Inferior parietal cortex (tissue), 1 donor: ENCODE measurements around the gene HTR4.
A peak's percentile ranks its signal among the peaks of the same experiment; 100 is the strongest.

Source experiments
- DNase-seq: peaks from one replicate; pipeline ENCODE4 v3.0.0-alpha.2; 2016; ENCODE audit errors: extremely low spot score

HTR4 gene

GRCh38 chr5:148663509-148663908 lies 9.2 kb upstream of the HTR4 start:
- no peak for DNase-seq

GRCh38 chr5:148660346-148660660 lies 6.0 kb upstream of the HTR4 start:
- DNase-seq = no peak

DNA sequence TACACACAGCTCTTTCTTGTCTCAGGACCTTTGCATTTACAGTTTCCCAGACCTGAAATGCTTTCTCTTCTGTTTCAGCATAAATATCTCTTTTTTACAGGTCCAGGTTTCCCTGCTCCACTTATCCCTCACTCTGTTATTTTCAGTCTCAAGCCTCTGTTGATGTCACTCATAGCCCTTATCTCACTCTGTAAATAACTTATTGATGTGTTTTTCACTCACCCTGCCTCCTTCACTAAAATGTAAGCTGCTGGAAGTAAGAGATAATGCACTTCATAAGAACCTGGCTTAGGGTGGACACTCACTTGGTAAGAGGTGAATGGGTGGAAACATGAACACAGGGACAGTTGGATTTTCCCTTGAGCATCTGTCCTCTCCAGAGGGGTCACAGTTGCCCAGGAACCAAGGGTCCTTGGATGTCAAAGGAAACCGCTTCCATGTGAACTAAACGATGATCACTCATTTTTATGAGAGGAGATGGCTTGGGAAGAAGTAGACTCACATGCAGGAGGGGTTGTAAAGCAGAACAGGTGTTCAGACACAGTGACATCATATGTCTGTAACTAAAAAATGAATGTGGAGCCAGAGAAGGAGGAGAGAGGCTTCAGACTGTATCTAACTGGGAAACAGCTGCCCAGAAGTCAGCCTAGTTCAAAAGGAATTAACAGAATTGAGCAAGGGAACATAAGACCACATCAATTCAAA lies 5.5 kb upstream of the HTR4 start:
- no peak for DNase-seq

DNA sequence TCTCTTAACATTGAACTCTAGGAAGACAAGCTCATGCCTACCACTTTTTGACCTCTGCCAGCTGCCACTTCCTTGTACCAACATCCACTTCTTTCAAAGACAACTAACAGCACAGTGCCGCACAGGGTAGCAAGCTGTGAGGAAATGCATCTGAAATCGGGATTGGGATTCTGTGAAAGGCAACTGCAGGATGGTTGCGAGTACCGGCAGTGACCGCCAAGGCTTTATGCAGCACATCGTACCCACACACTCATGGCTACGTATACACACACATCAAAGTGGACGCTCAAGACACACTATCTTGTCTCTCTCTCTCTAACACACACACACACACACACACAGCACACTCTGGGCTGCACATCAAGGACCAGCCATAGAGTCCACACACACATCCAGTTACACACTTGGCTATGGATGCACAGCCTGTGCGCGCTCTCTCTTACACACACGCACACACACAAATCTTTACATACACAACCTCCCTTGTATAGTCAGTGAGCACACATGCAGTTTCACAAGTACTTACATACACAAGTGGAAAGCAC lies 964 bp downstream of the HTR4 start:
- DNase-seq = peak; percentile 15

DNA sequence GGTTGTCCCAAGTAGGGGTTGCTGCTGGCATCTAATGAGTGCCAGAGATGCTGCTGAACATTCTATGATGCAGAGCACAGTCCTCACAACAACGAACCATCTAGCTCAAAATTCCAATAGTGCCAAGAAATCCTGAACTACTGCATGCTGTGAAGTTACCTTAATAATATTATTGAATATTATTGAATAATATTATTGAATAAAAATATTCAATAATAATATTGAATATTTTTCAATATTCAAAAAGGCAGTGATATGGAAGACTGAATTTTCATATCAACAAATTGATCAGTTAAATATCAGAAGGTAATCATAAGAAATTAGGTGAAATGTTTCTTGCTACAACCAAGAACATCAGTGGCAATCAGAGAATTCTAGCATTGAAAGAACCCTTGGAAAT lies 2.8 kb downstream of the HTR4 start:
- no peak for DNase-seq

- DNase-seq = no peak
Observed at GRCh38 chr5:148645527-148645926, 8.8 kb downstream of the HTR4 start.

- DNase-seq = no peak
Observed at GRCh38 chr5:148641735-148642134, 12.6 kb downstream of the HTR4 start.

- no peak for DNase-seq
Observed at GRCh38 chr5:148640471-148640870, 13.9 kb downstream of the HTR4 start.

- no peak for DNase-seq
Observed at GRCh38 chr5:148639081-148639480, 15.2 kb downstream of the HTR4 start.

DNA sequence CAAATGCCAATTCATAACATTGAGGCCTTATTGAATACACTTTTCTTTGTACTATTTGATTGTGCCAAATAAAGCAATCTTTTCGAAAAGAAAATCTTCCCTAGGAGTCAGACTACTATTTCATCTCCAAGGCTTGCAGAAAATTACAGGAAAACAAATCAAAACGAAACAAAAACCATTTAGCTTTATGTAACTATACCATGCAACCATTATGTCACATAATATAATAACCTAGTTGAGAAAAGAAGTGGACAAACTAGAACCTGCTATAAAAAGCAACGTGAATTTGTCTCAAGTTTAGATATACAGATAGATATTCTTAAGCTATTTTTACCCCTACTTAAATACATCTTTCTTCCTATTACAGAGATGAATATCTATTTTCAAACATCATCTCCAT lies 18.0 kb downstream of the HTR4 start:
- no peak for DNase-seq

DNA sequence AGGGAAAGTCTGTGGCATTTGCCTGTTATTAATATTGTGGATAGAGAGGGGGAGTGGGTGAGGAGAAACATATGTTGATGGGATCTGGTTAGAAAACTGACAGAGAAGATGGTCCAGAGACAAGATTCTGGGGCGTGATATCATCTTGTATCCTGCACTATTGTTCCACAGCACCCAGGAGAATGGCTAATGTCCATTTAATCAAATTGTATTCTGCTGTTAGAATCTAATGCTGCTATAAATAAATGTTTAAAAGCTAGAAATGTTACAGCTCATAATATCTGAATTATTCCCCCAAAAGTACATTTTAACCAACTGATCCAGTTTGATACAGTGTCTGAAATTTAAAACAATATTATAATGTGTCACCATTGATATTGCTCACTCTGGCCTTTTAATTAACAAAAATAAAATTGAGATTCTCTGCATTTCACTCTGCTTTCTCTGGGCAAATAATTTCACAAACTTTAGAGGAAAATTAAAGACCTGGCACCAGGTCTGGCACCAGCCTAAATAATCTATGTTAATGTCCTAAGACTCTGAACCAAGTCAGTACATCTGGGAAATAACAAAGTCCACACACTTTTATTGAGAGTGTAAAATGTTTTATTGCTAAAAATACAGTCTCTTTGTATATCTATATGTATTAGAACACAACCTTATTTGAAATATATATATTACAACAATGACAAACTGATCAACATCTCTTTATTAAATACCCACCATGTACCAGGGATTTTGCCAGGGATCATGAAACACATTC lies 18.8 kb downstream of the HTR4 start:
- no peak for DNase-seq

GRCh38 chr5:148633067-148633377 lies 21.3 kb downstream of the HTR4 start:
- DNase-seq = no peak

GRCh38 chr5:148632255-148633066 lies 21.9 kb downstream of the HTR4 start:
- DNase-seq = no peak

DNA sequence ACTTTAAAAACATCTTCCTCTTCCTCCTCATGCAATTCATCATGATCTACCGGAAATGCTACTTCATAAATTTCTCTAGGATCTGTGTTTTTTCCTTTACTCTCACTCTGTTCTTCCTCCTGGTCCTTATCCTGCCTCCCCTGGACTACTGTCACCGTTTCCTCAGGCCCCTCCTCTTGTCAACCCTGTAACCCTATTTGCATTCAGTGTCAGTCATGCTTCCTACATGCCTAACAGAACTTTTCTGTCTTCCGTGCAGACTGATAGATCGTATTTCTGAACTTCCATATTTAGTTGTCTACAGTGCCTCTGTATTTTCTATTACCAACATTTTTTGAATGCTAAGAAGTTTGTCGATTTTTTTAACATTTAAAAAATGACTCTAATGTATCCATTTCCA lies 27.3 kb downstream of the HTR4 start:
- DNase-seq = no peak

- DNase-seq = no peak
Observed at GRCh38 chr5:148626081-148626613, 28.2 kb downstream of the HTR4 start.

- no peak for DNase-seq
Observed at GRCh38 chr5:148625250-148625649, 29.1 kb downstream of the HTR4 start.

DNA sequence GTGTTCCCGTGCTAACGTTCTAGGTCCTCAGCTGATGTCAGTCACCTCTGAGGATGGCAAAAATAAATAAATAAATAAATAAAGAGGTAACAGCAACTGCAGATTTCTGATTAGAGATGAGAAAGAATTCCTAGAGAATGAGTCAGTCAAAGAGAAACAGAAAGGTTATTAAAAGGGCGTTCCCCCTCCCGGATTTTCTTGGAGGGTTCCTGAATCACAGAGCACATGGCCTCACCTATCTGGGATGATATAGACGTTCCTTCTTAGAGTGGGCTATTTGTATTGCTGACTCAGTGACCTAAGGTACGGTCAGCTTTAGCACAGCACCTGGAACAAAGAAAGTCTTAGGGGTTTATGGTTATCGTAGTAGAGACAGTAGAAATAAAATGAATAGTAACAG lies 30.6 kb downstream of the HTR4 start:
- no peak for DNase-seq

DNA sequence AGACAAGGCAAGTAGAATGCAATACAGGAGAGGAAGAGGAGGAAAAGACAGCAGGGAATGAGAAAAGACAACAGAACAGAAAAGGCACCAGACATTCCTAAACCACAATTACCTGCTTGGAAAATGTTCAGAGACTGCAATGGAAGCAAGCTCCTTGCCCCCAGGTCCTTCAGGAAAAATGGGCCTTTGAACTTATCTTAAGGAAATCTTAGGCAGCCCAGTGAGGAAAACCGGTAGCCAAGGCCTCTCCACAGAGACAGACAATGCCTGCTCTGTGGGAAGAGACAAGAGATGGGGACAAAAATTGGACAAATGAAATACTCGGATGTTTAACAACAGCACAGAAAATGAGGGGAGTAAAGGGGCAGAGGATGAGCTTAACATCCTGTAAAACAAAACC lies 31.2 kb downstream of the HTR4 start:
- no peak for DNase-seq

- DNase-seq = no peak
Observed at GRCh38 chr5:148620696-148621095, 33.6 kb downstream of the HTR4 start.

GRCh38 chr5:148620091-148620490 lies 34.2 kb downstream of the HTR4 start:
- no peak for DNase-seq

GRCh38 chr5:148619484-148619883 lies 34.8 kb downstream of the HTR4 start:
- no peak for DNase-seq

DNA sequence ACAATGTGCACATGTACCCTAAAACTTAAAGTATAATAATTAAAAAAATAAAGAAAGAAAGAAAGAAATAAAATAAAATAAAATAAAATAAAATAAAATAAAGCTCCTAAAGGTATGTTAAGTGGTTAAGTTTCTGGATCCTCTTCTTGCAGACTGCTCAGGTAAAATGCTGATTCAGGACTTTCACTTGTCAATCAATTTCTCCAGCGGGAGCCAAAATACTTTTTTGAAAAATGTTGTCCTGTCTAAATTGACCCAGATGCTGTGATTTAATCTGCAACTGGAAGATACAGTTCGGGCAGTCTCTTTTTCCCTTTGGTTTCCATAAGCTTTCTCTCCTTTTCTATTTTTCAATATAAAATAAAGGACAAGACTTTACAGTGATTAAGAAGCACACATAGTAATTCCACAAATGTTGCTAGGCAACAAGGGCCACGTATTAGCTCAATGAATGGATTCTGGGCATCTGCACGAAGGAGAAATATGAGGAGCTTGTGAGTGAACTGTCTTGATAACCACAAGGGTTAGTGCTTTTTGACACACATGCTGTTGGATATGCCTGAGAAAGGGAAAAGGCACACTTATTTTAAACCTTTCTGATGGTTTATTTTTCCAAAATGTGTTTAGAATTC lies 38.6 kb downstream of the HTR4 start:
- no peak for DNase-seq
